ENCODE measurements around the gene MAN1C1.

MAN1C1 gene

DNA sequence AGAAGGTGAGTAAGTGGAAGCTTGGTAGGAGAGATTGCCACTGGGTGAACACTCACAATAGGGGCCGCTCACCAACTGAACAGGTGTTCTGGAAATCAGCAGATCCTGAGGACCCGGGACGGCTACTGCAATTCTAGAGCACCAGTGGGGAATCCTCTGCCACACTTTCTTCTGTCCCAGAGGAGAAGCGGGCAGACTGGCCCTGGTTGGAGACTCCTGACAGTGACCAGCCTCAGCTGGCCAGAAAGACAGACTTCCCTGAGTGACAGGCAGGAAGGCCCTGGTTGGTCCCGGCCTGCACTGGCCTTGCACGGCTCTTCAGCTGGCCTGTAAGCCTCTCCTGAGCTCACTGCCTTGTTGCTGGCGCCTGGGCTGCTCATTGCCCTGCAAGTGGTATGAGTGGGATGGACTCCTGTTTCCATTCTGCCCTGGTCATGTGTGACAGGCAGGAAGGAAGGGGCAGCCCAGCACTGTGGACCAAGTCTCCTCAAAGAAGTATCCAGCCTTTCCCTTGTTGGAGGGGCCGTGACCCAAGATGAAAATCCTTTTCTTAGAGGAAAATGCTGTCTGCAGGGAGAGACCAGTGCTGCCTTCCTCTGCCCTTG lies 34.5 kb downstream of the MAN1C1 start (continued):
- TF ChIP-seq POU6F1 (CRISPR knock-in tag; IDR thresholded peaks at IDR 0.05; ENCODE audit: borderline replicate concordance, low read depth) (no peak), ZFP3 (CRISPR knock-in tag; IDR thresholded peaks at IDR 0.05) (no peak), SNAI2 (CRISPR knock-in tag; IDR thresholded peaks at IDR 0.05) (no peak), GLIS3 (CRISPR knock-in tag; IDR thresholded peaks at IDR 0.05) (no peak), ZC3H10 (CRISPR knock-in tag; IDR thresholded peaks at IDR 0.05) (no peak)

DNA sequence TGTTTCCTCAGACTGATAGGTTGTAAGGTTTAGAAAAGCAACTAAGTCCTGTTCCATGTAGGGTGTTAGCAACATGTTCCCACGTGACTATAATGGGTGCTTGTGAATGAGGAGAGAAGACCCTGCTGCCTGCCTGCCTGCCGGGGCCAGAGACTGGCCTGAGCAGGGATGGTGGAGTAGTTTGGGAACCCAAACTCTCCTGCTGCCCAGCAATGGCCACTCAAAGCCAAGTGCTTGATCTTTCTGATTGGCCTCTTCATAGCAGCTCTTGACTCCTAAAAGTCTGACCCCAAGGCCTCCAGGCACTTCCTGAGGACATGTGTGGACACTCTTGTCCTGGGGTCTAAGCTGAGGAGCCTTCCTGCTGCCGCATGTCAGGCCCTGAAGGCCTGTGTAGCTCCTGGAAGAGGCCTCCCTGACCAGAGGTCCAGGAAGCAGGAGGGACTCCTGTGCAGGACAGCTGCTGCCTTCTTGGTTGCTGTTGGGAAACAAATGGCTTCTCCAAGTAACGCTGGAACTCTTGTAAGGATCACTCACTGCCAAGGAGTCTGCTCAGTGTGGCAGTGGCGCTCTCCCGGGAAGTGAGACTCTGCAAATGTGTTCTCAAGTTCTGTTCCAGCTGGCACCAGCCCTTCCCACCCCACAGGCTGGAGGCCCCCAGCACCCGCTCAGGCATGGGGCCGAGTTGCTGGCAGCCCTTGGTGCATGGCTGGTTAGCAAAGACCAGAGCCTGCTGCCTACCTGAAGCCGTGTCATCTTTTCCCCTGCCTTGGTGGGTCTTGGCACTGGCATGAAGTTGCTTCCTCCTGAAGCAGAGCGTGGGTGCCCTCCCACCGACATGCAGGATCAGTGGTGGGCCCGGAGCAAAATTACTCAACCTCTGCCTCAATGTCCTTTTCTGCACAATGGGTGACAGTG lies 35.5 kb downstream of the MAN1C1 start:
- TF ChIP-seq ZNF565 (CRISPR knock-in tag; conservative IDR thresholded peaks at IDR 0.05; ENCODE audit: low read depth) (no peak), TCF4 (CRISPR knock-in tag; IDR thresholded peaks at IDR 0.05; ENCODE audit: borderline replicate concordance) (no peak), ZFP30 (CRISPR knock-in tag; IDR thresholded peaks at IDR 0.05) (no peak), ZC3H10 (CRISPR knock-in tag; IDR thresholded peaks at IDR 0.05) (no peak), TOX (CRISPR knock-in tag; IDR thresholded peaks at IDR 0.05; ENCODE audit: borderline replicate concordance) (no peak), CSDC2 (CRISPR knock-in tag; IDR thresholded peaks at IDR 0.05) (no peak), ZNF8 (CRISPR knock-in tag; IDR thresholded peaks at IDR 0.05) (no peak), OSR1 (CRISPR knock-in tag; IDR thresholded peaks at IDR 0.05) (no peak), ISL1 (CRISPR knock-in tag; IDR thresholded peaks at IDR 0.05) (no peak), TSHZ2 (CRISPR knock-in tag; IDR thresholded peaks at IDR 0.05) (no peak), POU6F1 (CRISPR knock-in tag; IDR thresholded peaks at IDR 0.05; ENCODE audit: borderline replicate concordance, low read depth) (no peak), ARNTL (CRISPR knock-in tag; IDR thresholded peaks at IDR 0.05; ENCODE audit: borderline replicate concordance, low read depth) (no peak), ZFP3 (CRISPR knock-in tag; IDR thresholded peaks at IDR 0.05) (no peak), CREB5 (CRISPR knock-in tag; IDR thresholded peaks at IDR 0.05; ENCODE audit: low read depth) (no peak), RARB (CRISPR knock-in tag; IDR thresholded peaks at IDR 0.05) (no peak), SNAI2 (CRISPR knock-in tag; IDR thresholded peaks at IDR 0.05) (no peak), PATZ1 (CRISPR knock-in tag; IDR thresholded peaks at IDR 0.05; ENCODE audit: borderline replicate concordance) (no peak), PPARA (CRISPR knock-in tag; IDR thresholded peaks at IDR 0.05; ENCODE audit: borderline replicate concordance) (no peak), CSRNP3 (CRISPR knock-in tag; IDR thresholded peaks at IDR 0.05) (no peak), BACH2 (CRISPR knock-in tag; IDR thresholded peaks at IDR 0.05; ENCODE audit: borderline replicate concordance) (no peak)
- no peak for ATAC-seq

Data from SK-N-SH treated with all-trans-retinoic acid at 6 μM for 48 hours (cell line).